Tibial nerve (tissue), 4 donors: Measurements from ENCODE around the gene EBF4.

Experiments
- CTCF ChIP-seq, 5 experiments: fragments of 200-600 bp in 3 of 5; fragments of 450-650 bp in 2 of 5; sonication (generic) in 3 of 5; IDR thresholded peaks; one replicate each; pipeline ENCODE4 v1.5.1; 2016 to 2019; ENCODE audit warnings: antibody characterized with exemption in 5 of 5, mild to moderate bottlenecking in 3 of 5, moderate library complexity in 2 of 5
- EP300 ChIP-seq, 2 donors: sonication (generic); formaldehyde crosslinking; IDR thresholded peaks; one replicate each; pipeline ENCODE4 v1.6.1; 2017; ENCODE audit warnings: antibody characterized with exemption in 2 of 2, mild to moderate bottlenecking in 1 of 2
- POLR2A ChIP-seq, 2 donors: fragments of 450-650 bp; IDR thresholded peaks; one replicate each; pipeline ENCODE4 v1.6.1; 2017; ENCODE audit warnings: antibody characterized with exemption in 2 of 2, mild to moderate bottlenecking in 2 of 2, moderate library complexity in 2 of 2

- TF ChIP-seq EP300 (IDR thresholded peaks at IDR 0.05) (no peak), CTCF (IDR thresholded peaks at IDR 0.05) (no peak), POLR2A (IDR thresholded peaks at IDR 0.05) (no peak)
Measured at GRCh38 chr20:2673453-2673852, 19.1 kb upstream of the EBF4 start.
